ENCODE results near the gene G6PC1.

G6PC1 gene

DNA sequence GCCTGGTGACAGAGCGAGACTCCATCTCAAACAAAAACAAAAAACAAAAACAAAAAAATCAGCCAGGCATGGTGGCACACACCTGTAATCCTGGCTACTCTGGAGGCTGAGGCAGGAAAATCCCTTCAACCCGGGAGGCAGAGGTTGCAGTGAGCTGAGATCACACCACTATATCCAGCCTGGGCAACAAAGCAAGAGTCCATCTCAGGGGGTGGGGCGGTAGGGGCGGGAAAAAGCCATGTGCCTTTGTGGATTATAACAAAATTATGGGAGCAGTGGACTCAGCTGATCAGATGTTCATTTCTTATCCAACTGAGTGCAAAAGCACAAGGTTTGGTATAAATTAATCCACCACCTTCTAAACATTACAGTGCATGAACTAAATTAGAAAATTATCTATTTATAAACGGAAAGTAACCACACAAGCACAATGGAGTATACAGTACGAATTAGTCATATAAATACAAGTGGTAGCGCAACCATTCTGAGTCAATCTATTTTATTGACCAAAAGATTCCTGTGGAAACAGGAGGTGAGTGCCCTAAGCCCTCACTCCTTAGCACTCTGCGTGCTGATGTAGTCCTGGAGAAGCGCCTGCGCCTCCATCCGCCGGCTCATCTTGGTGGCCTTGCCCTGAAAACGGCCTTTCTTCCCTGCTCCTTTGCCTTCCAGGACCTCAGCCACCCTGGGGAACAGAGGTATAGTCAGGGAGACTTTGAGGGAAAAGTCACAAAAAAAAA lies 49.6 kb downstream of the G6PC1 start:
- no peak for DNase-seq

Measured in right hindlimb (tissue), 1 donor.